Activated CD4-positive, alpha-beta T cell treated with anti-CD3 and anti-CD28 coated beads, Interleukin-2, amount 50 U/mL, for 48 hours (primary cell): ENCODE measurements around the gene PDIA4.
"Not testable (repeated sequence)": the region's sequence is repeated elsewhere in the genome, so short reads cannot be mapped to it uniquely, and the experiment has no call there.

Experiments
- DNase-seq, 2 experiments: peaks; one replicate each; pipeline ENCODE4 v3.0.0-alpha.2; 2020

PDIA4 gene

DNA sequence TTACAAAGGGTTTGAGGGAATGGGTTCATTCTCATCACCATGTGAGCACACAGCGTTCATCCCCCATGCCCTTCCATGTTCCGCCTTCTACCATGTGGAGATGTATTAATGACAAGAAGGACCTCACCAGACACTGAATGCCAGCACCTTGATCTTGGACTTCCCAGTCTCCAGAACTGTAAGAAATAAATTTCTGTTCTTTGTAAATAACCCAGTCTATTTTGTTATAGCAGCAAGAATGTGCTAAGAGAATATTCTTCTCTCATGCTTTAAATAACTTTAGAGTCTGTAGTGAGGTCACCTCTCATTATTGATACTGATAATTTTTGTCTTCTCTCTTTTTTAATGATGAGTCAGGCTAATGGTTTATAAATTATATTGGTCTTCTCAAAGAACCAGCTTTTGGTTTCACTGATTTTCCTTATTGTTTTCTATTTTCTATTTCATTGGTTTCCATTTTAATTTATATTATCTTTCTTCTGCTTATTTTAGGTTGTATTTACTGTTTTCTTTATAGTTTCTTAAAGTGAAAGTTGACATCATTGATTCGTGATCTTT is 3.1 kb upstream of the PDIA4 start:
- DNase-seq: no peak

DNA sequence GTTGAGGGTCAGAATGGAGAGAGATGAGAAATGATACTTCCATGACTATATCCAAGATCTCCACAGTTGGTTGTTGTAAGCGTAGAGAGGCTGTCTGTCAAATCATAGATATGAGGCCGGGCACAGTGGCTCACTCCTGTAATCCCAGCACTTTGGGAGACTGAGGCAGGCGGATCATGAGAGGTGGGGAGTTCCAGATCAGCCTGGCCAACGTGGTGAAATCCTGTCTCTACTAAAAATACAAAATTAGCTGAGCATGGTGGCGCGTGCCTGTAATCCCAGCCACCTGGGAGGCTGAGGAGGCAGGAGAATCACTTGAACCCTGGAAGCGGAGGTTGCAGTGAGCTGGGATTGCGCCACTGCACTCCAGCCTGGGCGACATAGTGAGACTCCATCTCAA is 2.1 kb upstream of the PDIA4 start:
- DNase-seq: not testable (repeated sequence)

DNA sequence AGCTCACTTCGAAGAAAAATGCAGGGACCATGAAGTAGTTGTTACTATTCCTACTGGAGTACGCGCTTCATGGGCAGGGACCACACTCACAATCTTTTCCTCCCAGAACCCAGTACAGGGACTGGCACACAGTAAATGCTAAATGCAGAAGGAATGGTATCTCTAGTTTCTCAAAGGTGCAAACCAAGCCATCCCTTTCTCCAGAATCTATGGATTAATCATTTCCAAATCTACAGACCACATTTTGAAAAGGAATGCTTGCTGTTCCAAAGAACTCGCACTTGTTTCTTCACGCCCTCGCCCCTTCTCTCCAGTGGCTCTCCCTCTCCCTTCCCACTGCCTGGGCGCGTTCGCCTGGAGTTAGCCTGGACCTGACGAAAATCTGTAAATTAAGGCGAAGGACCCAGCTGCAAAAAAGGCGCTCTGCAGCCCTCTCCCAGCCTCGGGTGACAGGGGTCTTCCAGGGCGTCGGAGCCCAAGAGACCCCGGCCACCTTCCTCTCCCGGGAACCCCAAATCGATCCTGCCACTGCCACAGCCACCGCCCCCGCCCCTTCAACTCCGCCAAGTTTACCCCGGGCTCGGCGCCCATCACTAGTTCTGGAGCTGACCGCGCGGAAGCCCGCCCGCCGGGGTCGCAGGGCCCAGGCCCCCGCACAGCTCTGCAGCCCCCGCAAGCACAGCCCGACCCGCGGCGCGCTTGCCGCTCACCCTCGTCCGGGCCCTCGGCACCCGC is 527 bp downstream of the PDIA4 start:
- no peak for DNase-seq

DNA sequence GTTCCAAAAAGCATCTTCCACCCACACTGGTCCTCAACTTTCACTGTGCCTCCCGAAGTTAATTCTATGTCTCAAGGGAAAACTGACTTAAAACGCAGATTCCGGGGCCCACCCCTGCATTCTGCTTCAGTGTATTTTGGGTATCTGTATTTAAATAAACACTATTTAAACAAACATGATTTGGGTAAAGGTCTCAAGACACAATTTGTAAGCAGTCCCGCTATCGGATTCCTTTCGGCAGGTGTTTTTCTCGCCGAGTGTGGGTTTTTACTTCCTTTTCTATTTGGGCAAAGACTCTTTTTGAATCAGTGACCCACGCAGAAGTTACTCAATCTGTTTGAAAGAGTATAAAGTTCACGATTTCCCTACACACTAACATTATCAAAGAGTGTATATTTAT is 1.2 kb downstream of the PDIA4 start:
- DNase-seq: peak in 1 of 2 experiments; percentile 14

DNA sequence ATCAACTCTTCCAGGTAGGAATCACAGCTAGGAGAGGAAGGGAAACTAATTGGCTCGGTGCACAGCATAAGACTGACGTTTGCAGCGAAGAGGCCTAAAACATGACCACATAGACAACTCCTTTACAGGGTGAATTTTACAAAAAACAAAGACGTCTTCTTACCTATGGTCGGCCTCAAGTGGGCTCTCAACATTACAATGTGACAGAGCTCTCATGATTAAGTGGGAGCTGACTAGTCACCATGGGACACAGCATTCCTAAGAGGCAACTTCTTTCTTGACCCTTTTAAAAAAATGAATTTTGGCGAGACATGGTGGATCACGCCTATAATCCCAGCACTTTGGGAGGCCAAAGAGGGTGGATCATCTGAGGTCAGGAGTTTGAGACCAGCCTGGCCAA is 4.6 kb downstream of the PDIA4 start:
- DNase-seq: no peak

DNA sequence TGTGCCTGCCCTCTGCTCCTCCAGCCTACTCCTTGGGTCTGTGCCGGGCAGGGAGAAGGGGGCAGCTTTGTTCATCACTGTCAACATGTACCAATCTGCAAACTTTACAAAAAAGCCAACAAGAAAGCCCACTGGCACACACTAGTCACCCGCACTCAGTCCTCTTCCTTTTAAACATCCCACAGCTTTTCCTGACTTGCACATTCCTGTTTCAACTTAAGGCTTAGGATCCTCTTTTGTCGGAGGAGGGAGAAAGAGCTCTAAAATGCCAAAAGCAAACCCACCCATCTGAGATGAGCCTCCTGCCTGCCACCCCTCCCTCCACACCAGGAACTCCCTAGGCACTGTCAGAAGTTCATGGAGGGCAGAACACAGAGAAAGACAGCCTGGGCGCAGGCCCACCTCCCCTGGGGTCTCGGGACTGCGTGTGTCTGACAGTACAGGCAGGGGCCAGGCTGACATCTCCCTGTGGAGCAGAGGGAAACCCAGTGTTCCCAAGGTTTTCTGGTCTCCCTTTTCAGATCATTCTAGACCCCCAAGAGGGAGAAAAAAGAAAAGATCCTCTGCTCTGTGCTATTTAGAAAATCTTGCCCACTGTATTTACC is 5.4 kb downstream of the PDIA4 start:
- DNase-seq: no peak

DNA sequence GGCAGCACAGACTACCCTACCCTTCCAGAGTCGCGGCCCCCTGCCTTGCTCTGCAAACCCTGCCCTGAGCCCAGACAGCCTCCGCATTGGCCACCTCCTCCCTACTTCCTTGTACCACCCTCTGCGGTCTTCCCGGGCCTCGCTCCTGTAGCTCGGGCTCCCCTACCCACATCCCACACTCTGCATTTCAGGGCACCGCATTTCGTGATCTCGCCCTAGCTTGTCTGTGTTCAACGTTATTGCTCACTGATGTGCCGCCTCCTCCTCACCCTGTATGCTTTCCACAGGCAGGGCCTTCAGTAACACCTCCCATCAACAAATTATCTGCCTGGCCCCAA is 6.6 kb downstream of the PDIA4 start:
- DNase-seq: no peak

DNA sequence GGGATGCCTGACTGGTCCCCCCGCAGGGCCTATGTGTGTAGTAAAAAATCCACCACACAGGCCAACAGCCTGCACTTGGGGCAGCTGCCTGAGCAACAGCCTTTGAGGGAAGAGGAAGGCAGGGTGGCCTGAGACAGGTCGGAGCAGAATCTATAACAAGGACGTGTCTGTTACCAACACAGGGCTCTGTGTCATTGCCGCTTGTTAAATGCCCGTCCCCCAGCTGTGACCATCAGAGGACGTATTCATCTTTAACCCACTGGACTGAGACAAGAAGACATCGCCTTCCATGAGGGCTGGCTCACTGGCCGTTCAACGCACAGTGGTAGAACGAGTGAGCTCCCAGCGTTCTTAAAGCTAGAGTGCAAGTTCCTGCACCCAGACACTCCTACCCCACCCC is 7.8 kb downstream of the PDIA4 start:
- DNase-seq: no peak

DNA sequence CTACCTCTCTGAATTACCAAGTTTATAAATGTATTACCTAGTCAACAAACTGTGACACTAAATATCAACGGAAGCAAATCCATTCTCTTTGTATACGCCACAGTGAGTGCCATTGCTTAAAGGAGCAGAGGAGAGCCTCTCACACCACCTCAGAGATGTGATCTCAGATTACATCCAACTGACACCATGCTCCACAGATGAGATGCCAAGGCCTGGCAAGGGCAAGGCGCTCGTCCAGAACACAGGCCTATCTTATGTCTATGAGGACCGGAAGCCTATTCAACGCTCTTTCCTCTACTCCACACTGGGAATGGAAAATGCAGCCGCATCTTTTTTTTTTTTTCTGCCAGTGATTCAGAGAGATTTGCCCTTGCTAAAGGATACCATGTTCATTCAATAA is 11.4 kb downstream of the PDIA4 start:
- DNase-seq: no peak

DNA sequence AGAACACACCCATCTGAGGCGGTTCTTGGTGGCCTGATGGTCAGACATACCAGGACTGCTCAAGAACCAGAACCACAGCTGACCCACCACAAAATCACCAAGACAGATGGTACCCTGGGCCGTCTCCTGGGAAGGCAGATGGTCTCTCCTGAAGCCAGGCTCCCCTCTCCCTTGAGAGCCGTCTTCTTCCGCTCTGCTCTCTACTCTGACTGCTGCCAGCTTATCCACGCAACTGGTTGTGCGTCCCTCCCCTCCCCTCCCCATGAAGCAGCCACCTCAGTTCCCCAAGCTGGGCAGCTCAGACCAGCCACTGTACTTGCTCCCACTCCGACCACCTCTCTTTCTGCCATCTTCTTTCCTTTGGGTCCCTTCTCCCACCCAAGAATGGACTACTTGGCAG is 14.0 kb downstream of the PDIA4 start:
- no peak for DNase-seq

DNA sequence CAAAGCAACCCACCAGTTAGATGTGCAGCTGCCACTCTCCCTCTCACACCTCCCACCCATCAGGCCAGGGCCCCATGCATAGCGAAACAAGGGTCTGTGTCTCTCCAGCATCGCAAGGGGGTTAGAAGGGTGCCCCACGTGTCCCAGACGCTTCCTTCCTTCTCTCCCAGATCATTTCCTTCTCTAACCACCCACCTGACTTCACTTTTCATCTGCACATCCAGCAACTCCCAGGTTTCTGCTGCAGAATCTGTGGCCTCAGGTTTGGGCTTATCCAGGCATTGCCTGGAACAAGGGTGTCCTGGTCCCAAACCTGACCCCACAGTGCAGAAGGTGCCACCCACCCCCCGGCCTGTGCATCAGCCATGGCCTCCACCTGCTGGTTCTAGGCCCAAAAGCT is 14.4 kb downstream of the PDIA4 start:
- DNase-seq: no peak

DNA sequence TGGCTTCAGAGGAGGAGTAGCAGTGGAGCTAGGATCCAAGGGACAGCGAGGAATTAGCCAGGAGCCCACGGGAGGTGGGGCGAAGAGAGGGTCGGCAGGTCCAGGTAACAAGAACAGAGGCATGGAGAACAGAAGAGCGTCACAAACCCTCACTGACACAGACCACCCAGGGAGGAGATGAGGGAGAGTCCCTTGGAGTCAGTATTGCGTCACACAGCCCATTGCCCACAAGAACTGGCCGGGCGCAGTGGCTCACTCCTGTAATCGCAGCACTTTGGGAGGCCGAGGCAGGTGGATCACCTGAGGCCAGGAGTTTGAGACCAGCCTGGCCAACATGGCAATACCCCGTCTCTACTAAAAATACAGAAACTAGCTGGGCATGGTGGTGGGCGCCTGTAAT is 15.6 kb downstream of the PDIA4 start:
- DNase-seq: not testable (repeated sequence)

DNA sequence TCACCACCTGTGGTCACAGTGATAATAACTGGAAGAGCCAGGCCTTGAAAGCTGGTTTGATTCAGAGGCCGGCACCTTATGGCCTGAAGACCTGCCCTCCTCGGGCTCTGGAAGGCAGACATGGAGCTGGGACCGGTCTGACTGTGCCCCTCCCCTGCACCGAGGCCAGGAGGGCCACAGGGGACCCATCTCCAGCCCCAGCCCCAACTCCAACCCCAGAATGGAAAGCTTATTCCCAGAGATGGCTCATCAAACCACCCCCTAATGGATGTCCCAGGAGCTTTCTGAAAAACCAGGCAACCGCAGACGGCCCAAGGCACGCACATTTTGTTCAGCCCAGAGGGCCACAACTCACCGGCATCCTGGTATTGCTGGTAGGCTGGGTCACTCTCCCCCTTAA is 16.8 kb downstream of the PDIA4 start:
- no peak for DNase-seq

DNA sequence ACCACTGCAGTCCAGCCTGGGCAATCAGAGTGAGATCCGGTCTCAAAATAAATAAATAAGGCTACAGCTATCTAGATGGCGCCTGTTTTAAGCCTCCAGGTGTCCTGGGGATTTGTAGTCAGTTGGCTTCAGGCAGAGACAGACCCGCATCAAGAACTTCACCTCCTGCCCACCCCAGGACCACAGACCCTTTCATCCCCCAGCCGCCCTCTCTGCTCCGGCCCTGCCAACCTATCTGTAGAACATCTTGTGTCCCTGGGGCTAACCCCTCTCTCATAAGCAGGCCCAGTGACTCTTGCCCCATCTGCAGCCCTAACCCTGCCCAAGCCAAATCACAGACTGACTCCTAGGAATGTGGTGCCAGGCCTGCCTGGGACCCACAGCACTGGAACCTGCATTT is 17.9 kb downstream of the PDIA4 start:
- DNase-seq: no peak

DNA sequence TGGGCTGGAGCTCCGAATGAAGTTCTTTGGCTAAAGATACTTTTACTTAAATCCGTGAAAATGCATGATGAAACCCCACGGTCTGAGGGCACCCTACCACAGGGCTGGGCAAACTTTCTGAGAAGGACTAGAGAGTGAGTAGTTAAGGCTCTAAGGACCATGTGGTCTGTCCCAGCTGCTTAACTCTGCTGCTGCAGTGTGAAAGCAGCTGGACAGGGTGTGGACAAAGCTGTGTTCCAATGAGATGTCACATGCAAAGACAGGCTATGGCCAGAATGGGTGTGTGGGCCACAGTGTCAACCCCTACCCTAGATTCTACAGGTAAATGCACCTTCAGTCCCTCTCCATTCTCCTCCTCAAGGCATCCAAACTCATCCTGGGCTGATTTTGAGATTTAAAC is 18.8 kb downstream of the PDIA4 start:
- DNase-seq: no peak

DNA sequence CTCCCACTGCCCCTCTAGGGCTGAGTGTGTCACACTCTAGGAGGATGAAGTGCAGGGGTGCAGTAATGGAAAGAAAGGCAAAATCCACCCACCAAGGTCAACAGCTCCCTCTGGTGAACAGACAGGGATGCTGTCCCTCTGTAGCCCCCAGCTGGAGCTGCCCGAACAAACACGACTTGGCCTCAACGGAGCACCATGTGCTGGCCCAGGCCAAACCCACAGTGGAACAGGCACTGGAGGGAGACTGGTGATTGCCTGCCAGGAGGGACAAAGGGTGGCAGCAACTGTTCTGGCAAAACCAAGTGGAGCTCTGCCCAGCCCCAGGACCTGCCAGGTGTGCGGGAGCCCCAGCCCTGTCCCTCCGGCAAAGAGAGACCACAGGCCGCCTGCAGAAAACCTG is 20.7 kb downstream of the PDIA4 start:
- no peak for DNase-seq

DNA sequence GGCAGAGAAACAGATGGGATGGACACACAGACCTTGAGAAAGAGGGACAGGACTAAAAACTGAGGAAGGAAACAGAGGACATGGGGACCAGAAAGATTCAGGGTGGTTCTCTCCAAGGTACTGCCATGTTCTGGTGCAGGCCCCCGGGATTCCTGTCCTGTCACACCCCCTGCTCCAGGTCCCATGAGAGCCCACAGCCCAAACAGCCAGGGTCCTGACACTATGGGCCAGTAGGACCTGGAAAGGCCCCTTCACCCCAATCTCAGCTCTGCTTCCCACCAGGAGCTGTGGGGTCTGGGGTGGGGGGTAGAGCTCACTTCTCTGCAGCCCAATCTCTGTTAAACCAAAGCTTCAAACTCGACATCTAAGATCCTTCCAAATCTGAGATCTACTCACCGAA is 21.2 kb downstream of the PDIA4 start:
- DNase-seq: no peak

DNA sequence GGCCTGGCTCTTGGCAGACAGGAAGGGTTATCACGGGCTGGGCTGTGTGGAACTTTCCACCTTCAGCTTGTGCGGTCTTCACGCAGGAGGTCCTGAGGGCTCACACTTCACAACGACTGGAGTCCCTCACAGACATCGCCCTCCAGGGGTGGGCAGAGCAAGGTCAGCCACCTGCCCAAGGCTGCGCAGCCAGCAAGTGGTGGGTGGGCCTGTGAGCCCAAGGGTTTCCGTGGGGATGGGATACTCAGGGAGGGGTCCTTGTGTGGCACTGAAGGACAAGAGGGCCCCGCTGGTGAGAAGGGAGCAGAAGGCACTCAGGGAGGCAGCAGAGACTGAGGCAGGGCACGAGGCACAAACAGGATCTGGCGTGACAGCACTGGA is 22.0 kb downstream of the PDIA4 start:
- no peak for DNase-seq

DNA sequence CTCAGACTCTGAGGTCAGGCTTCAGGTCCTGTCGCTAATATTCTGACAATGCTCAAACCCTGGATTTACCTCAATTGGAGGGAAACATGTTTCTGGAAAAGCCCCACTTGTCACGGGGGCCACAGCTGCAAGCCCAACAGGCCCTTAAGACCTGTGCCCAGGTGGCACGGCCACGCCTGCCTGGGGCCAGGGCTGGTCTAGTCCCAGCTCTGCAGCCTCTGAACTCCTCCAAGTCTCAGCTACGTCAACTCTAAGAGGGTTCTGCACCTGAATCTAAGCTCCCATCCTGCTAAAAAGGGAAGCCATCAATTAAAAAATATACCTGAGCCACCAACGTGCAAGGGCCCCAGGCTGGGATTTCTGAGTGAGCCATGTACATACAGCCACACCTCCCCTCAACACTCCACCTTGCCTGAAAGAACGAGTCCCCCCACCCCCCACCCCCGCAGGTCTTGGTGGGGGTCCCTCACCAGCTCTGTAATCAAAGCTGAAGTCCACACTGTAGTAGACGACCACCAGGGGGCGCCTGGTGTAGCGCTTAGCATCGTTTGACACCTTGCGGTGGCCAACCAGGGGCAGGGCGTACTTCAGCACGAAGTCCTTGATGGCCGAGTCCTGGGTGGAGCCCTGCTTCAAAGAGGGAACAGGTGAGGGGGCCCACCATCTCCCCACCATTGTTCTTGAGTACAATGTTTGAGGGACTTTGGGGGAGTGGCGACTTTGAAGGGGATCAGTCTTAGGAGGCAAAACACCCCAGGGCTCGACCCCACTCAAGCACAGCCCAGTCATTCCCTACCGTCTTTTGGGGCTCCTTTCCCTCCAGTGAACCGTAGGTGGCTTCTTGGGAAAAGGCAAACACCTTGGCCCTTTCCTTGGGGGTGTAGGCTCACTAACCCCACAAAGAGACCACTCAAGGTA is 22.6 kb downstream of the PDIA4 start:
- peak; percentile 86 for DNase-seq

DNA sequence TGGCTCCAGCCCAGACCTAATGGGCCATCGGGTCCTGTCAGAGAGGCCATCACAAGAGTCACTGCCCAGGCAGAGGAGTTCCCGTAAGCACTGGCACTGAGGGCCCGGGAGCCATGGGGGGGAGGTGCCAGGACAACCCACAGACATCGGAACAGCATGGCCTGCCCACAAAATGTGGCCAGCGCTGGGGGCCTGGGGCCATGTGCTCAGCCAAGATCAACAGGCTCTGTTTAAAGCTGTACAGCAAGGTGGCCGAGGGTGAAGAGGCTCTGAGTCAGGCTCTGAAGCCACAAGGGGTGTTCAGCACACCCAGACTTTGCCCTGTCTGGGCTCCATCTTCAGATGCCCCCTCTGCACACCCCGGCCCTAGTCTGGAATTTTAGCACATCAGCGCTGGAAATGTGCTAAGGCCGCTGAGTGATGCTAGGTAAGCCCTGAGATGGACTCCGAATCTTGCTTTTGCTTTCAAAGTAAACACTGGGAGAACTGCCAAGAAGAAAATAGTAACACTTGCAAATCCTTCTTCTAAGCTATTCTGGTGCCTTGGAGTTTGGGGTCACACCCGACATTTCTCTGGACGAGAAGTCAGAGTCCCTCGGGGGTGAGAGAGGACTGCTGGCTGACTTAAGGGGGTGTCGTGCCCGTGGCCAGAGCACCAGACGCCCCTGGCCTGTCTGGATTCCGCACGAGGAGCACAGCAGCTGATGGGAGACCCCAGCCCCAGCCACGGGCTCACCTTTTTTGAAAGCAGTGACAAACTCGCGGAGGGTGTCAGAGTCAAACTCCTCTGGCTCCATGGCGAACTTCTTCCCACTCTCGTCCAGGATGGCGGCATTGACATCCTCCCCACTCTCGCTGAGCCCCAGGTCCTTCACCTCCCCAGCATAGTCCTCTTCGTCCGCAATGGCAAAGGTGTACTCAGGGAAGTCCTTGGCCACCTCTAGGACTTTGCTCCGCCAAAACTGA is 23.6 kb downstream of the PDIA4 start:
- DNase-seq: no peak

DNA sequence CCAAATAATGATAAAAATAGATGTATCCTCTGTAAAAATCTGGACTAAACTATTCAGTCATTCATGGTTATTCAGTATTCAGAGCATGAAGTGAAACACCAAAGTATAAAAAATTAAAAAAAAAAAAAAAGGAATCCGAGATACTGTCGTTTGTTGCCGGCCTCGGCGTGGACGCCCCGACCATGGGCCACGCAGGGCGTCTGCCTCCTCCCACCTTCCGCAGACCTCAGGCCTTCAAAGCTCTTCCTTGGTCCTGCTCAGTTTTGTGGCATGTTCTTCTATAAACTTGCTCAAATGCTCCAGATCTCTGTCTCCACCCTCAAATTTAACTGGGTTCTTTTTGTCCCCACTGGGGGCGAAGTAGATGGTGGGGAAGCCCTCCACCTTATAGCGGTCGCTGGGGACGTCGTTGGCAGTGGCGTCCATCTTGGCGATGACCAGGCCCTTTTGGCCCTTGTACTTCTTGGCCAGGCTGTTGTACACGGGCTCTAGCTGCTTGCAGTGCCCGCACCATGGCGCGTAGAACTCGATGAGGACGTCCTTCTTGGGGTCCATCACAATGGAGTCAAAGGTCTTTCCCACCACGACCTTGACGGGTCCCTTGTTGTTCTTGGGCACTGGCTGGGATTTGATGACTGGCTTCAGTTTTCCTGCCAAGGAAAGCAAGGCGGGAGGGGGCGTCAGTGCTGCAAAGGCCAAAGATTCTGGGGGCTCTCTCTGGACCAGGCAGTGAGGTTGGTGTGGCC is 24.6 kb downstream of the PDIA4 start:
- DNase-seq: no peak

DNA sequence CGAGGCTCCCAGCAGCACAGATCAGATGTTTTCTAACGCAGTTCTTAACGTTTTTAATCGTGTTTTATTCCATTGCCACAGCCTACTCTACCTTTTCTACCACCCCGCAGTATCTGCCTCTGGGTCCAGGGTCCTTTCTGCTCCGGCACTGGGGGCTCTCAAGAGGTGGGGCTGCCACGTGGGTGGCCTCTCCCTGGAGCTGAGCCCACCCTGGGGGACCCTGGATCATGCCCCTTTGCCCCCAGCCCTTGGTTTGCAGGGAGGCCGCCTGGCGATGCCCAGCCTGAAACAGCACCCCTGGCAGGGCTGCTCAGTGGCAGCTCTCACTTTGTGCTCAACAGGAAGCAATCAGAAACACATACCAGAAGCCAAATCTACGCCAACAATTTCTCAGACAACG is 25.3 kb downstream of the PDIA4 start:
- DNase-seq: no peak
